ENCODE data around the gene LAMA2.

- TF ChIP-seq CTCF (IDR thresholded peaks at IDR 0.05) (no peak), POLR2A (IDR thresholded peaks at IDR 0.05) (no peak)
These were observed 317.2 kb downstream of the LAMA2 start for GRCh38 chr6:129200151-129200550.

Data from uterus (tissue), 2 donors.